HEK293T (cell line): ENCODE results near the gene CDK17.

Experiments used
- CTCF ChIA-PET: fragments of 350-600 bp; formaldehyde crosslinking; extraction: SDS; loops from one replicate; lab custom pipeline; 2021; ENCODE audit warnings: antibody characterized with exemption, inconsistent platforms; lab: Yijun Ruan, JAX
- POLR2A ChIA-PET: fragments of 350-600 bp; formaldehyde crosslinking; extraction: SDS; loops from one replicate; lab custom pipeline; 2020; ENCODE audit warnings: antibody characterized with exemption, inconsistent platforms; lab: Yijun Ruan, JAX
- DNase-seq: peaks from one replicate; pipeline ENCODE4 v3.0.0; 2012; ENCODE audit warnings: mixed read lengths; ENCODE audit errors: extremely low spot score
- ARNT ChIP-seq: fragments of 450-650 bp; IDR thresholded peaks from 2 replicates; pipeline ENCODE4 v1.6.1; 2017; ENCODE audit warnings: mild to moderate bottlenecking
- BHLHE40 ChIP-seq: fragments of 450-650 bp; IDR thresholded peaks from 2 replicates; pipeline ENCODE4 v1.6.1; 2016; ENCODE audit warnings: mild to moderate bottlenecking, moderate library complexity, borderline replicate concordance
- CTBP1 ChIP-seq: fragments of 450-650 bp; IDR thresholded peaks from 2 replicates; pipeline ENCODE4 v1.6.1; 2016; ENCODE audit warnings: borderline replicate concordance
- ELF4 ChIP-seq: fragments of 450-650 bp; IDR thresholded peaks from 2 replicates; pipeline ENCODE4 v1.6.1; 2017; ENCODE audit warnings: antibody characterized with exemption
- FOXA1 ChIP-seq: fragments of 450-650 bp; IDR thresholded peaks from 2 replicates; pipeline ENCODE4 v1.6.1; 2016; ENCODE audit warnings: mild to moderate bottlenecking
- FOXK2 ChIP-seq: fragments of 450-650 bp; IDR thresholded peaks from 2 replicates; pipeline ENCODE4 v1.6.1; 2016; ENCODE audit warnings: mild to moderate bottlenecking
- FOXM1 ChIP-seq: fragments of 450-650 bp; IDR thresholded peaks from 2 replicates; pipeline ENCODE4 v1.6.1; 2017; ENCODE audit warnings: mild to moderate bottlenecking, borderline replicate concordance
- HDGF ChIP-seq: fragments of 450-650 bp; IDR thresholded peaks from 2 replicates; pipeline ENCODE4 v1.6.1; 2017; ENCODE audit warnings: antibody characterized with exemption, borderline replicate concordance
- L3MBTL2 ChIP-seq: fragments of 450-650 bp; conservative IDR thresholded peaks from 2 replicates; pipeline ENCODE4 v1.6.1; 2016; ENCODE audit warnings: mild to moderate bottlenecking
- LEF1 ChIP-seq: fragments of 450-650 bp; IDR thresholded peaks from 2 replicates; pipeline ENCODE4 v1.6.1; 2017; ENCODE audit warnings: mild to moderate bottlenecking, borderline replicate concordance
- NFRKB ChIP-seq: fragments of 450-650 bp; IDR thresholded peaks from 2 replicates; pipeline ENCODE4 v1.6.1; 2016; ENCODE audit warnings: mild to moderate bottlenecking, moderate library complexity
- PKNOX1 ChIP-seq: fragments of 450-650 bp; IDR thresholded peaks from 2 replicates; pipeline ENCODE4 v1.6.1; 2016
- SP1 ChIP-seq: fragments of 450-650 bp; IDR thresholded peaks from 2 replicates; pipeline ENCODE4 v1.6.1; 2017
- SUZ12 ChIP-seq: fragments of 450-650 bp; IDR thresholded peaks from 2 replicates; pipeline ENCODE4 v1.6.1; 2016; ENCODE audit warnings: mild to moderate bottlenecking
- TARDBP ChIP-seq: fragments of 450-650 bp; IDR thresholded peaks from 2 replicates; pipeline ENCODE4 v1.6.1; 2016
- ZNF384 ChIP-seq: fragments of 450-650 bp; IDR thresholded peaks from 2 replicates; pipeline ENCODE4 v1.6.1; 2016

Gene CDK17

GRCh38 chr12:96260644-96261043, 139.6 kb downstream of the CDK17 start:
- ChIA-PET POLR2A (no interaction called here), CTCF (interaction anchor here (0.7 kb wide), 1 partner anchor 723 kb away, joined by 4 read pairs; no protein-coding TSS in a partner anchor)

GRCh38 chr12:96260231-96260630, 140.0 kb downstream of the CDK17 start:
- ChIA-PET CTCF (interaction anchor here (0.7 kb wide), 1 partner anchor 723 kb away, joined by 4 read pairs; no protein-coding TSS in a partner anchor), POLR2A (no interaction called here)
- DNase-seq, result no peak
- no peak for TF ChIP-seq PKNOX1
- TF ChIP-seq FOXA1, result no peak
- no peak for TF ChIP-seq ELF4
- no peak for TF ChIP-seq CTBP1
- TF ChIP-seq HDGF, result no peak
- no peak for TF ChIP-seq BHLHE40
- no peak for TF ChIP-seq L3MBTL2
- no peak for TF ChIP-seq SP1
- no peak for TF ChIP-seq NFRKB

More at GRCh38 chr12:96260644-96261043, 139.6 kb downstream of the CDK17 start:
- DNase-seq, result no peak
- TF ChIP-seq TARDBP (no peak), FOXM1 (no peak), L3MBTL2 (no peak), BHLHE40 (no peak), SP1 (no peak), FOXK2 (no peak), SUZ12 (no peak), ZNF384 (no peak), LEF1 (no peak)

- no peak for TF ChIP-seq SUZ12
- TF ChIP-seq NFRKB, result no peak
- DNase-seq, result no peak
- ChIA-PET POLR2A (no interaction called here), CTCF (no interaction called here)
Observed at GRCh38 chr12:96258104-96258961, 141.9 kb downstream of the CDK17 start.

GRCh38 chr12:96257550-96258103, 142.6 kb downstream of the CDK17 start:
- POLR2A ChIA-PET, result no interaction called here
- TF ChIP-seq ARNT, result no peak
- TF ChIP-seq PKNOX1, result no peak
- no peak for TF ChIP-seq L3MBTL2
- no peak for TF ChIP-seq BHLHE40
- no peak for DNase-seq
- CTCF ChIA-PET, result no interaction called here

DNA sequence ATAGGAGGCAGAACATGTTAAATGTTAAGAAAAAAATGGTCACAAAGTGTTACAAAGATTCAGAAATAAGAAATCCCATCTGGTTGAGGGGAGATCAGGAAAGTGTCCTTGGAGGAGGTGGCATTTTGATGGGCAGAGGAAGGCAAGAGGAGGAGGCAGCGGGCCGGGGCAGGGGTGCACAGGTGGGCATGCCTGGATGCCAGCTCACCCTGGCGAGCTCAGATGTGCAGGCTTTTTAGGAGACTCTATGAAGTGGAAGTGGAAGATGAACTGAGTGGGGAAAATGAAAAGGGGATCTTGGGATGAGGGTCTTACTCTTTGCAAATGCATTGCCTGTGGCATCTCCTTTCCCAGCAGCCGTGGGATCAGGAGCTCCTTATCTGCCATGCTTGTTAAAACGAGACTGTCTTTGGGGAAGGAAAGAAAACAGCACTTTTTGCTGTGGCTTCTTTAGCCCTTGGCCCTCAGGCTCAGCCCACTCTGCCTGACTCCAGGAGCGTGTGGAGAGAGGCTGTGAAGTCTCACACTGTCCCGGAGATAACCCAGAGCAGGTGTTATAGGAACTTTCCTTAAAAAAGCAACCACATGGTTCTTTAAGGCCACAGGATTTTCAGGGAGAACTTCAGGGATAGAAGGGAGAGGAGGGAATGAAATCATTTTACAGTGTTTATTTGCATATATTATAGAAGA, 143.4 kb downstream of the CDK17 start:
- POLR2A ChIA-PET, result no interaction called here
- TF ChIP-seq BHLHE40 (no peak), SUZ12 (no peak), CTBP1 (no peak), PKNOX1 (no peak), TARDBP (no peak), L3MBTL2 (no peak), ZNF384 (no peak), ARNT (no peak), NFRKB (no peak), FOXK2 (no peak), ELF4 (no peak), SP1 (no peak), FOXM1 (no peak), LEF1 (no peak), FOXA1 (no peak), HDGF (no peak)
- no peak for DNase-seq
- CTCF ChIA-PET, result no interaction called here

DNA sequence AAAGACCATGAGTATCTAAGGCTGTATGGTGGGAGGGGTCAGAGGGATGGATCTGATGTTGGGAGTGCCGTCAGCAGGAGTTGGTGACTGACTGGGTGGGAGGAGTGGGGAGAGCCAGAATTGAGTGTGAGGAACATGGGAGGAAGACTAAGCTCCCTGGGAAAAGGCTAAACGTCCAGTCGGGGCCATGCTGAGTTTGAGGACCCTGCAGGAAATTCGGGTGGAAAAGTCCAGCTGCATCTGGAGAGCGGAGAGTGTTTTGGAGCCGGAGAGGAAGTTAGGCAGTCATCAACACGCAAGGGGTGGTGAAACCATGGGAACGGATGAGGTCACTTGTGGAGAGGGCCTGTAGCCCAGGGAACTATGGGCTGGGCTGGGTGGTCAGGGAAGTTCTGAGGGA, 145.2 kb downstream of the CDK17 start:
- ChIA-PET POLR2A (no interaction called here), CTCF (no interaction called here)
- no peak for TF ChIP-seq FOXK2
- no peak for TF ChIP-seq ZNF384
- no peak for TF ChIP-seq FOXM1
- no peak for TF ChIP-seq SP1
- DNase-seq, result no peak
